T-helper 9 cell (primary cell): Measurements from ENCODE around the gene ECM2.

Source experiments
- DNase-seq: peaks from one replicate; pipeline ENCODE4 v3.0.0-alpha.2; 2020

ECM2 gene

GRCh38 chr9:92527832-92528521 lies 7.8 kb downstream of the ECM2 start:
- no peak for DNase-seq

GRCh38 chr9:92527291-92527828 lies 8.4 kb downstream of the ECM2 start:
- no peak for DNase-seq

- DNase-seq: no peak
Measured at GRCh38 chr9:92525306-92525705, 10.5 kb downstream of the ECM2 start.

GRCh38 chr9:92524881-92525280 lies 10.9 kb downstream of the ECM2 start:
- DNase-seq: no peak

- DNase-seq: no peak
Measured at GRCh38 chr9:92522983-92523970, 12.5 kb downstream of the ECM2 start.

GRCh38 chr9:92520837-92521236 lies 15.0 kb downstream of the ECM2 start:
- DNase-seq: no peak

GRCh38 chr9:92518199-92518598 lies 17.6 kb downstream of the ECM2 start:
- DNase-seq: no peak

- no peak for DNase-seq
Measured at GRCh38 chr9:92517046-92517445, 18.7 kb downstream of the ECM2 start.

- no peak for DNase-seq
Measured at GRCh38 chr9:92516521-92516920, 19.3 kb downstream of the ECM2 start.

GRCh38 chr9:92514635-92515034 lies 21.2 kb downstream of the ECM2 start:
- DNase-seq: no peak

GRCh38 chr9:92513349-92513748 lies 22.4 kb downstream of the ECM2 start:
- no peak for DNase-seq

- no peak for DNase-seq
Measured at GRCh38 chr9:92512622-92513021, 23.2 kb downstream of the ECM2 start.

GRCh38 chr9:92510747-92511146 lies 25.0 kb downstream of the ECM2 start:
- no peak for DNase-seq

GRCh38 chr9:92509050-92509449 lies 26.7 kb downstream of the ECM2 start:
- DNase-seq: no peak

GRCh38 chr9:92508018-92508820 lies 27.6 kb downstream of the ECM2 start:
- no peak for DNase-seq

- DNase-seq: no peak
Measured at GRCh38 chr9:92507496-92507895, 28.3 kb downstream of the ECM2 start.

- no peak for DNase-seq
Measured at GRCh38 chr9:92507005-92507404, 28.8 kb downstream of the ECM2 start.

GRCh38 chr9:92506184-92506857 lies 29.5 kb downstream of the ECM2 start:
- DNase-seq: no peak

GRCh38 chr9:92504881-92505280 lies 30.9 kb downstream of the ECM2 start:
- no peak for DNase-seq

GRCh38 chr9:92503156-92503555 lies 32.6 kb downstream of the ECM2 start:
- no peak for DNase-seq

GRCh38 chr9:92501671-92502393 lies 34.0 kb downstream of the ECM2 start:
- DNase-seq: no peak

GRCh38 chr9:92500725-92501124 lies 35.1 kb downstream of the ECM2 start:
- no peak for DNase-seq
